AG20443 (cell line): ENCODE results near the gene AFF1.
"Not testable (repeated sequence)": the region's sequence is repeated elsewhere in the genome, so short reads cannot be mapped to it uniquely, and the experiment has no call there.

Experiments
- DNase-seq: peaks from one replicate; pipeline ENCODE4 v3.0.0; 2012; ENCODE audit warnings: low spot score, mixed read lengths

Gene AFF1

GRCh38 chr4:86980230-86980629 is 45.4 kb downstream of the AFF1 start:
- DNase-seq: no peak

GRCh38 chr4:86981789-86982188 is 47.0 kb downstream of the AFF1 start:
- DNase-seq: no peak

- not testable (repeated sequence) for DNase-seq
Measured at GRCh38 chr4:86985852-86986251, 51.0 kb downstream of the AFF1 start.

GRCh38 chr4:86989658-86990057 is 54.8 kb downstream of the AFF1 start:
- DNase-seq: not testable (repeated sequence)

- no peak for DNase-seq
Measured at GRCh38 chr4:86990510-86990909, 55.7 kb downstream of the AFF1 start.

GRCh38 chr4:86991994-86992393 is 57.2 kb downstream of the AFF1 start:
- no peak for DNase-seq

GRCh38 chr4:86993909-86994681 is 59.3 kb downstream of the AFF1 start:
- no peak for DNase-seq

GRCh38 chr4:86994686-86995085 is 59.9 kb downstream of the AFF1 start:
- DNase-seq: no peak

- not testable (repeated sequence) for DNase-seq
Measured at GRCh38 chr4:86996510-86996909, 61.7 kb downstream of the AFF1 start.

- DNase-seq: no peak
Measured at GRCh38 chr4:86999136-86999643, 64.4 kb downstream of the AFF1 start.

GRCh38 chr4:87002682-87003043 is 67.9 kb downstream of the AFF1 start:
- DNase-seq: no peak

GRCh38 chr4:87003266-87003665 is 68.5 kb downstream of the AFF1 start:
- no peak for DNase-seq

- no peak for DNase-seq
Measured at GRCh38 chr4:87005369-87005689, 70.5 kb downstream of the AFF1 start.

GRCh38 chr4:87005690-87006425 is 71.0 kb downstream of the AFF1 start:
- DNase-seq: peak; percentile 24

- no peak for DNase-seq
Measured at GRCh38 chr4:87006426-87006675, 71.5 kb downstream of the AFF1 start.

GRCh38 chr4:87006676-87007527 is 72.1 kb downstream of the AFF1 start:
- DNase-seq: peak; percentile 90

GRCh38 chr4:87007528-87008446 is 73.0 kb downstream of the AFF1 start:
- peak; percentile 32 for DNase-seq

GRCh38 chr4:87009095-87009648 is 74.4 kb downstream of the AFF1 start:
- DNase-seq: no peak

GRCh38 chr4:87010192-87010591 is 75.4 kb downstream of the AFF1 start:
- no peak for DNase-seq

GRCh38 chr4:87011340-87012034 is 76.7 kb downstream of the AFF1 start:
- peak; percentile 66 for DNase-seq
